ENCODE measurements around the gene CLSTN2.

GRCh38 chr3:140472306-140473020 is 537.5 kb downstream of the CLSTN2 start:
- no peak for TF ChIP-seq POLR2A (IDR thresholded peaks at IDR 0.05)
- TF ChIP-seq CTCF (IDR thresholded peaks at IDR 0.05), result no peak
- TF ChIP-seq EP300 (IDR thresholded peaks at IDR 0.05), result no peak

Data from tibial nerve (tissue), 4 donors.